HEK293 (cell line): ENCODE results near the gene ZCCHC17.

ENCODE experiments used
- GLI4 ChIP-seq: fragments of 450-650 bp; formaldehyde crosslinking; IDR thresholded peaks from 2 replicates; pipeline ENCODE4 v1.5.1; 2016; ENCODE audit warnings: missing biosample characterization, missing genetic modification characterization
- IKZF3 ChIP-seq: fragments of 450-650 bp; IDR thresholded peaks from 2 replicates; pipeline ENCODE4 v1.5.0; 2018; ENCODE audit warnings: missing biosample characterization, mild to moderate bottlenecking, missing genetic modification characterization, moderate library complexity
- KLF7 ChIP-seq: fragments of 450-650 bp; formaldehyde crosslinking; IDR thresholded peaks from 2 replicates; pipeline ENCODE4 v1.5.1; 2016; ENCODE audit warnings: missing biosample characterization, missing genetic modification characterization, borderline replicate concordance
- MZF1 ChIP-seq: fragments of 450-650 bp; formaldehyde crosslinking; IDR thresholded peaks from 2 replicates; pipeline ENCODE4 v1.5.1; 2017; ENCODE audit warnings: missing biosample characterization, missing genetic modification characterization, borderline replicate concordance
- TSHZ1 ChIP-seq: fragments of 450-650 bp; formaldehyde crosslinking; IDR thresholded peaks from 2 replicates; pipeline ENCODE4 v1.5.1; 2016; ENCODE audit warnings: missing biosample characterization, missing genetic modification characterization, borderline replicate concordance
- WT1 ChIP-seq: fragments of 450-650 bp; formaldehyde crosslinking; IDR thresholded peaks from 2 replicates; pipeline ENCODE4 v1.5.1; 2016; ENCODE audit warnings: missing biosample characterization, missing genetic modification characterization
- ZBTB11 ChIP-seq: fragments of 450-650 bp; formaldehyde crosslinking; conservative IDR thresholded peaks from 2 replicates; pipeline ENCODE4 v1.5.1; 2016; ENCODE audit warnings: low read depth, missing biosample characterization, missing genetic modification characterization
- ZNF112 ChIP-seq: fragments of 450-650 bp; formaldehyde crosslinking; IDR thresholded peaks from 2 replicates; pipeline ENCODE4 v1.5.0; 2017; ENCODE audit warnings: missing biosample characterization, missing genetic modification characterization
- ZNF157 ChIP-seq: fragments of 450-650 bp; formaldehyde crosslinking; IDR thresholded peaks from 2 replicates; pipeline ENCODE4 v1.5.1; 2016; ENCODE audit warnings: missing biosample characterization, missing genetic modification characterization
- ZNF169 ChIP-seq: fragments of 450-650 bp; formaldehyde crosslinking; IDR thresholded peaks from 2 replicates; pipeline ENCODE4 v1.5.1; 2016; ENCODE audit warnings: missing biosample characterization, missing genetic modification characterization
- ZNF175 ChIP-seq: fragments of 450-650 bp; formaldehyde crosslinking; IDR thresholded peaks from 2 replicates; pipeline ENCODE4 v1.5.1; 2016; ENCODE audit warnings: missing biosample characterization, missing genetic modification characterization
- ZNF18 ChIP-seq: fragments of 450-650 bp; formaldehyde crosslinking; IDR thresholded peaks from 2 replicates; pipeline ENCODE4 v1.5.1; 2016; ENCODE audit warnings: missing biosample characterization, missing genetic modification characterization
- ZNF19 ChIP-seq: fragments of 450-650 bp; formaldehyde crosslinking; IDR thresholded peaks from 2 replicates; pipeline ENCODE4; 2016; ENCODE audit warnings: missing biosample characterization, missing genetic modification characterization, low read depth
- ZNF223 ChIP-seq: fragments of 450-650 bp; formaldehyde crosslinking; IDR thresholded peaks from 2 replicates; pipeline ENCODE4 v1.5.1; 2016; ENCODE audit warnings: missing biosample characterization, missing genetic modification characterization
- ZNF239 ChIP-seq: fragments of 450-650 bp; formaldehyde crosslinking; IDR thresholded peaks from 2 replicates; pipeline ENCODE4 v1.5.1; 2016; ENCODE audit warnings: missing biosample characterization, missing genetic modification characterization
- ZNF248 ChIP-seq: fragments of 450-650 bp; formaldehyde crosslinking; IDR thresholded peaks from 2 replicates; pipeline ENCODE4 v1.5.1; 2017; ENCODE audit warnings: missing biosample characterization, missing genetic modification characterization
- ZNF324 ChIP-seq: fragments of 450-650 bp; formaldehyde crosslinking; IDR thresholded peaks from 2 replicates; pipeline ENCODE4 v1.5.1; 2016; ENCODE audit warnings: missing biosample characterization, missing genetic modification characterization
- ZNF391 ChIP-seq: fragments of 450-650 bp; formaldehyde crosslinking; IDR thresholded peaks from 2 replicates; pipeline ENCODE4 v1.5.1; 2016; ENCODE audit warnings: low read depth, missing biosample characterization, missing genetic modification characterization, borderline replicate concordance
- ZNF404 ChIP-seq: fragments of 450-650 bp; formaldehyde crosslinking; IDR thresholded peaks from 2 replicates; pipeline ENCODE4 v1.5.1; 2017; ENCODE audit warnings: missing biosample characterization, missing genetic modification characterization
- ZNF423 ChIP-seq: fragments of 450-650 bp; formaldehyde crosslinking; IDR thresholded peaks from 2 replicates; pipeline ENCODE4 v1.5.1; 2016; ENCODE audit warnings: missing biosample characterization, missing genetic modification characterization
- ZNF518A ChIP-seq: fragments of 450-650 bp; formaldehyde crosslinking; conservative IDR thresholded peaks from 2 replicates; pipeline ENCODE4 v1.5.1; 2016; ENCODE audit warnings: low read depth, missing biosample characterization, missing genetic modification characterization
- ZNF549 ChIP-seq: fragments of 450-650 bp; IDR thresholded peaks from 2 replicates; pipeline ENCODE4 v1.5.1; 2018; ENCODE audit warnings: missing biosample characterization, missing genetic modification characterization, mild to moderate bottlenecking, inconsistent platforms, moderate library complexity
- ZNF600 ChIP-seq: fragments of 450-650 bp; formaldehyde crosslinking; IDR thresholded peaks from 2 replicates; pipeline ENCODE4 v1.5.1; 2016; ENCODE audit warnings: missing biosample characterization, missing genetic modification characterization
- ZNF610 ChIP-seq: fragments of 450-650 bp; formaldehyde crosslinking; IDR thresholded peaks from 2 replicates; pipeline ENCODE4 v1.5.1; 2016; ENCODE audit warnings: missing biosample characterization, missing genetic modification characterization, borderline replicate concordance
- ZNF629 ChIP-seq: fragments of 450-650 bp; formaldehyde crosslinking; IDR thresholded peaks from 2 replicates; pipeline ENCODE4 v1.5.1; 2017; ENCODE audit warnings: missing biosample characterization, missing genetic modification characterization
- ZNF658 ChIP-seq: fragments of 450-650 bp; formaldehyde crosslinking; IDR thresholded peaks from 2 replicates; pipeline ENCODE4; 2016; ENCODE audit warnings: missing biosample characterization, missing genetic modification characterization
- TF ChIP-seq, protein P1 (sequence below): fragments of 450-650 bp; formaldehyde crosslinking; IDR thresholded peaks from 2 replicates; pipeline ENCODE4 v1.5.1; 2016; ENCODE audit warnings: missing biosample characterization, missing genetic modification characterization

Gene ZCCHC17

GRCh38 chr1:31387612-31388011, 90.8 kb downstream of the ZCCHC17 start (continued):
- TF ChIP-seq ZNF600: no peak
- peak; percentile 78; the same call in 1 of the 2 replicates for TF ChIP-seq TSHZ1 (tag by site-specific recombination)
- no peak for TF ChIP-seq ZNF423 (tag by site-specific recombination)
- no peak for TF ChIP-seq ZNF112 (tag by site-specific recombination)
- TF ChIP-seq ZNF629 (tag by site-specific recombination): peak; percentile 95
- no peak for TF ChIP-seq ZNF169 (tag by site-specific recombination)
- no peak for TF ChIP-seq ZNF157 (tag by site-specific recombination)
- peak; percentile 94 for TF ChIP-seq GLI4
- TF ChIP-seq ZNF391 (tag by site-specific recombination): 0 out of 2 replicates have a peak, but pooled peaks have one; percentile 29
- TF ChIP-seq ZNF404 (tag by site-specific recombination): no peak
- TF ChIP-seq ZNF18 (tag by site-specific recombination): no peak
- TF ChIP-seq ZNF19 (tag by site-specific recombination): no peak
- TF ChIP-seq MZF1: no peak
- no peak for TF ChIP-seq ZNF518A (tag by site-specific recombination)
- TF ChIP-seq WT1: no peak
- no peak for TF ChIP-seq ZNF239 (tag by site-specific recombination)
- TF ChIP-seq, protein P1, sequence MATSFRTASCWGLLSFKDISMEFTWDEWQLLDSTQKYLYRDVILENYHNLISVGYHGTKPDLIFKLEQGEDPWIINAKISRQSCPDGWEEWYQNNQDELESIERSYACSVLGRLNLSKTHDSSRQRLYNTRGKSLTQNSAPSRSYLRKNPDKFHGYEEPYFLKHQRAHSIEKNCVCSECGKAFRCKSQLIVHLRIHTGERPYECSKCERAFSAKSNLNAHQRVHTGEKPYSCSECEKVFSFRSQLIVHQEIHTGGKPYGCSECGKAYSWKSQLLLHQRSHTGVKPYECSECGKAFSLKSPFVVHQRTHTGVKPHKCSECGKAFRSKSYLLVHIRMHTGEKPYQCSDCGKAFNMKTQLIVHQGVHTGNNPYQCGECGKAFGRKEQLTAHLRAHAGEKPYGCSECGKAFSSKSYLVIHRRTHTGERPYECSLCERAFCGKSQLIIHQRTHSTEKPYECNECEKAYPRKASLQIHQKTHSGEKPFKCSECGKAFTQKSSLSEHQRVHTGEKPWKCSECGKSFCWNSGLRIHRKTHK (tag by site-specific recombination): no peak
- no peak for TF ChIP-seq ZNF175 (tag by site-specific recombination)
- TF ChIP-seq ZNF610 (tag by site-specific recombination): no peak
- TF ChIP-seq ZNF324 (tag by site-specific recombination): peak; percentile 97
- no peak for TF ChIP-seq ZNF248 (tag by site-specific recombination)
- no peak for TF ChIP-seq ZNF549 (tag by site-specific recombination)
- no peak for TF ChIP-seq ZNF658
- no peak for TF ChIP-seq ZNF223 (tag by site-specific recombination)
- no peak for TF ChIP-seq IKZF3
- no peak for TF ChIP-seq ZBTB11 (tag by site-specific recombination)
- TF ChIP-seq KLF7 (tag by site-specific recombination): peak; percentile 67; the same call in 1 of the 2 replicates
